A549 (cell line): ENCODE results near the gene GMPS.

ENCODE experiments used
- CEBPB ChIP-seq, 2 experiments: fragments of >200 bp in 1 of 2; sonication (Bioruptor Twin) in 1 of 2; formaldehyde crosslinking in 1 of 2; IDR thresholded peaks; 2 replicates each; pipeline ENCODE4 v1.6.1; 2012 to 2016
- EP300 ChIP-seq, 2 experiments: fragments of >200 bp; sonication (Bioruptor Twin); formaldehyde crosslinking; IDR thresholded peaks; 2 replicates in 1 of 2; 3 replicates in 1 of 2; pipeline ENCODE4 v1.6.1; 2016 to 2017
- MAFK ChIP-seq: fragments of 450-650 bp; IDR thresholded peaks from 2 replicates; pipeline ENCODE4 v1.6.1; 2014; ENCODE audit not compliant: partially characterized antibody
- RCOR1 ChIP-seq: fragments of 150-350 bp; IDR thresholded peaks from 2 replicates; pipeline ENCODE4 v1.6.1; 2014; ENCODE audit warnings: antibody characterized with exemption, low read length, low read depth
- TF ChIP-seq, protein P1 (sequence below): fragments of >200 bp; sonication (Bioruptor Twin); formaldehyde crosslinking; IDR thresholded peaks from 3 replicates; pipeline ENCODE4 v1.5.1; 2016
- TF ChIP-seq, protein P2 (sequence below): fragments of 450-650 bp; IDR thresholded peaks from 2 replicates; pipeline ENCODE4 v1.6.1; 2014; ENCODE audit warnings: antibody characterized with exemption

DNA sequence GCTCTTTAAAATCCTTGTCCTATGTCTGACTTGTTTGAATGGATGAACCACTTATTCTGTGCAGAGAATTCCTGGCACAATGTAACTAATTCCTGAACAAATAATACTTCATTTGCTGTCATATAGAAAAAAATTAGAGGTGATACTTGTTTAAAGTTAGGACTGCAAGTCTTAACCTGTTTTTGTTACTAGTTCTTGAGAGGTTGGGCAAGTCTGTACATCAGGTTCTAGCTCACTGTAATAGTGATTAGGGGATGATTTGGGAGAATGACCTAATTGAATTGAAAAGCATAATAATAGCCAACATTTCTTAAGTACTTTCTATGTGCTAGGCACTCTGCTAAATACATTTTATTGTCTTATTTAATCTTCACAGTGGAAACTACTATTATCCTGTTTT, 49.3 kb downstream of the GMPS start:
- TF ChIP-seq EP300 (IDR thresholded peaks at IDR 0.05) (no peak), MAFK (no peak), CEBPB (IDR thresholded peaks at IDR 0.05) (no peak), RCOR1 (no peak)
- TF ChIP-seq, protein P1, sequence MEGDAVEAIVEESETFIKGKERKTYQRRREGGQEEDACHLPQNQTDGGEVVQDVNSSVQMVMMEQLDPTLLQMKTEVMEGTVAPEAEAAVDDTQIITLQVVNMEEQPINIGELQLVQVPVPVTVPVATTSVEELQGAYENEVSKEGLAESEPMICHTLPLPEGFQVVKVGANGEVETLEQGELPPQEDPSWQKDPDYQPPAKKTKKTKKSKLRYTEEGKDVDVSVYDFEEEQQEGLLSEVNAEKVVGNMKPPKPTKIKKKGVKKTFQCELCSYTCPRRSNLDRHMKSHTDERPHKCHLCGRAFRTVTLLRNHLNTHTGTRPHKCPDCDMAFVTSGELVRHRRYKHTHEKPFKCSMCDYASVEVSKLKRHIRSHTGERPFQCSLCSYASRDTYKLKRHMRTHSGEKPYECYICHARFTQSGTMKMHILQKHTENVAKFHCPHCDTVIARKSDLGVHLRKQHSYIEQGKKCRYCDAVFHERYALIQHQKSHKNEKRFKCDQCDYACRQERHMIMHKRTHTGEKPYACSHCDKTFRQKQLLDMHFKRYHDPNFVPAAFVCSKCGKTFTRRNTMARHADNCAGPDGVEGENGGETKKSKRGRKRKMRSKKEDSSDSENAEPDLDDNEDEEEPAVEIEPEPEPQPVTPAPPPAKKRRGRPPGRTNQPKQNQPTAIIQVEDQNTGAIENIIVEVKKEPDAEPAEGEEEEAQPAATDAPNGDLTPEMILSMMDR: no peak
- TF ChIP-seq, protein P2, sequence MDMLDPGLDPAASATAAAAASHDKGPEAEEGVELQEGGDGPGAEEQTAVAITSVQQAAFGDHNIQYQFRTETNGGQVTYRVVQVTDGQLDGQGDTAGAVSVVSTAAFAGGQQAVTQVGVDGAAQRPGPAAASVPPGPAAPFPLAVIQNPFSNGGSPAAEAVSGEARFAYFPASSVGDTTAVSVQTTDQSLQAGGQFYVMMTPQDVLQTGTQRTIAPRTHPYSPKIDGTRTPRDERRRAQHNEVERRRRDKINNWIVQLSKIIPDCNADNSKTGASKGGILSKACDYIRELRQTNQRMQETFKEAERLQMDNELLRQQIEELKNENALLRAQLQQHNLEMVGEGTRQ: no peak
